ENCODE data around the gene XKRX.

- TF ChIP-seq EZH2 (IDR thresholded peaks at IDR 0.05; ENCODE audit: borderline replicate concordance, low read depth, low read length, severe bottlenecking), result no peak
- TF ChIP-seq CTCF (IDR thresholded peaks at IDR 0.05; ENCODE audit: borderline replicate concordance, extremely low read depth, low read length, poor library complexity, severe bottlenecking), result no peak
These were observed 54.4 kb downstream of the XKRX start, which contains the start of gene NOX1 for GRCh38 chrX:100874325-100874724.

Data from DND-41 (cell line).